SH-SY5Y (cell line): ENCODE measurements around the gene SLC35F3.

Source experiments
- GATA2 ChIP-seq: IDR thresholded peaks from 2 replicates; pipeline ENCODE4 v1.6.1; 2011; ENCODE audit warnings: mild to moderate bottlenecking, low read depth, low read length
- GATA3 ChIP-seq: IDR thresholded peaks from 2 replicates; pipeline ENCODE4 v1.6.1; 2011; ENCODE audit warnings: low read depth, mild to moderate bottlenecking, low read length, moderate library complexity

- TF ChIP-seq GATA2: no peak
- no peak for TF ChIP-seq GATA3
Measured at GRCh38 chr1:234096161-234096770, 191.8 kb downstream of the SLC35F3 start.
